Measurements from ENCODE around the gene FILIP1.

- TF ChIP-seq JUND (IDR thresholded peaks at IDR 0.05; ENCODE audit: low read length) (no peak), EP300 (IDR thresholded peaks at IDR 0.05; ENCODE audit: borderline replicate concordance in 1 of 2, low read depth in 2 of 2, low read length in 2 of 2) (no peak), CTCF (IDR thresholded peaks at IDR 0.05; ENCODE audit: control extremely low read depth in 1 of 3, insufficient read depth in 1 of 3, low read depth in 1 of 3, low read length in 3 of 3) (no peak), POLR2A (IDR thresholded peaks at IDR 0.05; ENCODE audit: control extremely low read depth in 1 of 2, low read depth in 2 of 2, low read length in 2 of 2) (no peak), POLR2AphosphoS5 (IDR thresholded peaks at IDR 0.05; ENCODE audit: low read depth, low read length) (no peak), EGR1 (IDR thresholded peaks at IDR 0.05; ENCODE audit: borderline replicate concordance, low read depth, low read length) (no peak), GTF2F1 (IDR thresholded peaks at IDR 0.05; ENCODE audit: borderline replicate concordance, low read depth, low read length) (no peak), RNF2 (IDR thresholded peaks at IDR 0.05; ENCODE audit: borderline replicate concordance, low read depth, low read length, missing control alignments, poor library complexity, severe bottlenecking) (no peak), EZH2 (IDR thresholded peaks at IDR 0.05; ENCODE audit: low read depth, low read length, severe bottlenecking) (no peak), NRF1 (IDR thresholded peaks at IDR 0.05; ENCODE audit: low read depth, low read length) (no peak), CEBPB (IDR thresholded peaks at IDR 0.05; ENCODE audit: low read depth, low read length) (no peak), RFX5 (IDR thresholded peaks at IDR 0.05; ENCODE audit: borderline replicate concordance, low read depth, low read length) (no peak)
Measured at GRCh38 chr6:75532521-75532920, 38.9 kb upstream of the FILIP1 start.

Data from H1 (cell line).